Measurements from ENCODE around the gene PRKN. TPM values are rescaled to one million over a fixed set of nuclear protein-coding genes. Genes with fewer than 3 reads are reported as not detected.

The PRKN gene
- total RNA-seq, 2 donors from 2014 or later = 3.3 to 4.8 TPM

- Histone ChIP-seq H3K9me3 (ENCODE audit: control insufficient read depth, low read length) (peaks cover 20% of the 10 kb centered on the region), H3K9ac (ENCODE audit: extremely low read depth, low read length, poor library complexity, severe bottlenecking) (no peak overlapping the region), H3K4me1 (ENCODE audit: control insufficient read depth, insufficient read depth, low read length) (no peaks in the 10 kb centered on the region), H3K27me3 (ENCODE audit: control insufficient read depth, insufficient read depth, low read length, poor library complexity, severe bottlenecking) (no peaks in the 10 kb centered on the region), H3K36me3 (ENCODE audit: control insufficient read depth, insufficient read depth, low read length) (no peaks in the 10 kb centered on the region), H3K27ac (ENCODE audit: low read depth, low read length) (no peak overlapping the region), H3K4me3 (ENCODE audit: low read length) (no peak overlapping the region)
- Mint-ChIP-seq H3K36me3 (ENCODE audit: low read depth) (no peaks in the 10 kb centered on the region), H3K27ac (no peak overlapping the region), H3K4me3 (no peak overlapping the region), H3K27me3 (ENCODE audit: insufficient read depth) (peaks cover 7% of the 10 kb centered on the region), H3K9me3 (peaks cover 33% of the 10 kb centered on the region), H3K4me1 (peaks cover 3% of the 10 kb centered on the region)
- no peak for TF ChIP-seq CTCF (conservative IDR thresholded peaks at IDR 0.05)
- DNase-seq = no peak
Observed at GRCh38 chr6:161554883-161555282, 1172.7 kb downstream of the PRKN start.

- H3K27ac Mint-ChIP-seq = no peak overlapping the region
- WGBS, 2 experiments (ENCODE audit: insufficient coverage in 1 of 2, insufficient read length in 1 of 2) = 91 to 100% methylated on average over 3 to 4 of the region's 4 CpGs
Observed at GRCh38 chr6:161549977-161550655, 1177.5 kb downstream of the PRKN start.

GRCh38 chr6:161548713-161549296 lies 1178.8 kb downstream of the PRKN start:
- Histone ChIP-seq H3K27me3 (ENCODE audit: control insufficient read depth, insufficient read depth, low read length, poor library complexity, severe bottlenecking) (no peaks in the 10 kb centered on the region), H3K9ac (ENCODE audit: extremely low read depth, low read length, poor library complexity, severe bottlenecking) (no peak overlapping the region), H3K9me3 (ENCODE audit: control insufficient read depth, low read length) (peaks cover 5% of the 10 kb centered on the region), H3K27ac (ENCODE audit: low read depth, low read length) (no peak overlapping the region), H3K36me3 (ENCODE audit: control insufficient read depth, insufficient read depth, low read length) (no peaks in the 10 kb centered on the region), H3K4me3 (ENCODE audit: low read length) (no peak overlapping the region), H3K4me1 (ENCODE audit: control insufficient read depth, insufficient read depth, low read length) (peaks cover 8% of the 10 kb centered on the region)
- no peak overlapping the region for H3K27ac Mint-ChIP-seq
- H3K9me3 Mint-ChIP-seq = peaks cover 17% of the 10 kb centered on the region
- peaks cover 5% of the 10 kb centered on the region for H3K27me3 Mint-ChIP-seq (ENCODE audit: insufficient read depth)
- DNase-seq = no peak
- WGBS, 2 experiments (ENCODE audit: insufficient coverage in 1 of 2, insufficient read length in 1 of 2) = 96 to 100% methylated on average over 1 to 9 of the region's 9 CpGs
- no peak for TF ChIP-seq CTCF (conservative IDR thresholded peaks at IDR 0.05)
- H3K4me3 Mint-ChIP-seq = no peak overlapping the region
- no peaks in the 10 kb centered on the region for H3K36me3 Mint-ChIP-seq (ENCODE audit: low read depth)
- peaks cover 30% of the 10 kb centered on the region for H3K4me1 Mint-ChIP-seq

More at GRCh38 chr6:161549977-161550655, 1177.5 kb downstream of the PRKN start:
- H3K36me3 ChIP-seq (ENCODE audit: control insufficient read depth, insufficient read depth, low read length) = no peaks in the 10 kb centered on the region
- H3K9me3 ChIP-seq (ENCODE audit: control insufficient read depth, low read length) = peaks cover 15% of the 10 kb centered on the region
- no peak overlapping the region for H3K4me3 ChIP-seq (ENCODE audit: low read length)
- H3K9ac ChIP-seq (ENCODE audit: extremely low read depth, low read length, poor library complexity, severe bottlenecking) = no peak overlapping the region
- Mint-ChIP-seq H3K36me3 (ENCODE audit: low read depth) (no peaks in the 10 kb centered on the region), H3K4me3 (no peak overlapping the region), H3K4me1 (peaks cover 30% of the 10 kb centered on the region), H3K9me3 (peaks cover 29% of the 10 kb centered on the region), H3K27me3 (ENCODE audit: insufficient read depth) (peaks cover 7% of the 10 kb centered on the region)
- DNase-seq = no peak
- peaks cover 8% of the 10 kb centered on the region for H3K4me1 ChIP-seq (ENCODE audit: control insufficient read depth, insufficient read depth, low read length)
- no peaks in the 10 kb centered on the region for H3K27me3 ChIP-seq (ENCODE audit: control insufficient read depth, insufficient read depth, low read length, poor library complexity, severe bottlenecking)
- peak; percentile 57 for TF ChIP-seq CTCF (conservative IDR thresholded peaks at IDR 0.05)
- H3K27ac ChIP-seq (ENCODE audit: low read depth, low read length) = no peak overlapping the region

All from endodermal cell (in vitro differentiated cells).